ENCODE measurements around the gene BEX2. TPM values are rescaled to one million over a fixed set of nuclear protein-coding genes. Genes with fewer than 3 reads are reported as not detected.

BEX2 gene
- total and polyA plus RNA-seq, 8 donors, result 0.87 to 83.3 (median 20.4) TPM; not detected in 2

- Histone ChIP-seq H3K4me1 (no peaks in the 10 kb centered on the region), H3K36me3 (no peaks in the 10 kb centered on the region), H3K27ac (no peak overlapping the region), H3K4me3 (no peak overlapping the region), H3K9me3 (no peaks in the 10 kb centered on the region), H3K27me3 (peaks cover 0 to 4% (median 0%) of the 10 kb centered on the region in 3 donors)
- intact Hi-C loops (cut with DNase I; ENCODE audit: low total_unique reads), result no loop called here
- TF ChIP-seq CTCF (IDR thresholded peaks at IDR 0.05) (peak in 4 of 7 experiments; percentile 51 to 71 (median 63)), POLR2AphosphoS5 (IDR thresholded peaks at IDR 0.05) (no peak)
- 0 to 27% (median 5%) methylated on average over 2 of the region's 2 CpGs for WGBS, 5 donors
- peak; percentile 43 to 68 for DNase-seq
Measured at GRCh38 chrX:103343105-103343504, 32.3 kb upstream of the BEX2 start.

GRCh38 chrX:103338663-103339062 is 27.9 kb upstream of the BEX2 start:
- no peaks in the 10 kb centered on the region for H3K9me3 ChIP-seq
- intact Hi-C loops (cut with DNase I; ENCODE audit: low total_unique reads), result loop anchor here (10.0 kb wide), 1 partner anchor 126 kb away; no protein-coding TSS in a partner anchor
- H3K36me3 ChIP-seq, result no peaks in the 10 kb centered on the region
- H3K27me3 ChIP-seq, result peaks cover 0 to 5% (median 0%) of the 10 kb centered on the region in 3 donors
- TF ChIP-seq POLR2AphosphoS5 (IDR thresholded peaks at IDR 0.05) (no peak), POLR2A (IDR thresholded peaks at IDR 0.05) (no peak), CTCF (IDR thresholded peaks at IDR 0.05) (no peak), EP300 (IDR thresholded peaks at IDR 0.05) (no peak)
- no peak for DNase-seq
- H3K27ac ChIP-seq, result no peak overlapping the region
- H3K4me3 ChIP-seq, result no peak overlapping the region
- no peaks in the 10 kb centered on the region for H3K4me1 ChIP-seq
- WGBS, 5 donors, result 46 to 92% (median 64%) methylated on average over 3 of the region's 3 CpGs

GRCh38 chrX:103330681-103331288 is 20.0 kb upstream of the BEX2 start:
- Histone ChIP-seq H3K27ac (peak overlapping the region in 1 of 5 donors; percentile 52), H3K4me1 (no peaks in the 10 kb centered on the region), H3K4me3 (peak overlapping the region; percentile 22 to 32 (median 28)), H3K9me3 (no peaks in the 10 kb centered on the region), H3K27me3 (peaks cover 0 to 9% (median 0%) of the 10 kb centered on the region in 3 donors), H3K36me3 (no peaks in the 10 kb centered on the region)
- peak in 1 of 2 donors; percentile 60 for DNase-seq
- 30 to 39% (median 34%) methylated on average over 20 to 21 of the region's 21 CpGs for WGBS, 5 donors
- intact Hi-C loops (cut with DNase I; ENCODE audit: low total_unique reads), result loop anchor here (10.0 kb wide), 1 partner anchor 134 kb away; no protein-coding TSS in a partner anchor
- no peak for TF ChIP-seq POLR2AphosphoS5 (IDR thresholded peaks at IDR 0.05)
- no peak for TF ChIP-seq CTCF (IDR thresholded peaks at IDR 0.05)
- no peak for TF ChIP-seq POLR2A (IDR thresholded peaks at IDR 0.05)
- no peak for TF ChIP-seq EP300 (IDR thresholded peaks at IDR 0.05)

GRCh38 chrX:103329991-103330390 is 19.2 kb upstream of the BEX2 start, which contains the start of gene TCEAL7:
TCEAL7 (plus strand) TSS chrX:103330239; CDS start chrX:103331404, 1,165 bp downstream.
- H3K4me3 ChIP-seq, result peak within 1 kb of the TSS; percentile 22 to 32 (median 28)
- intact Hi-C loops (cut with DNase I; ENCODE audit: low total_unique reads), result loop anchor here (10.0 kb wide), 1 partner anchor 135 kb away; no protein-coding TSS in a partner anchor
- no peaks in the 10 kb centered on the region for H3K4me1 ChIP-seq
- peaks cover 0 to 9% (median 0%) of the 10 kb centered on the region in 3 donors for H3K27me3 ChIP-seq
- TF ChIP-seq EP300 (IDR thresholded peaks at IDR 0.05) (no peak), POLR2AphosphoS5 (IDR thresholded peaks at IDR 0.05) (no peak), POLR2A (IDR thresholded peaks at IDR 0.05) (no peak), CTCF (IDR thresholded peaks at IDR 0.05) (no peak)
- H3K9me3 ChIP-seq, result no peaks in the 10 kb centered on the region
- peak within 1 kb of the TSS in 1 of 5 donors; percentile 52 for H3K27ac ChIP-seq
- H3K36me3 ChIP-seq, result no peaks in the 10 kb centered on the region
- peak in 1 of 2 donors; percentile 85 for DNase-seq
- WGBS, 5 donors, result 34 to 47% (median 44%) methylated on average over 8 to 11 of the region's 11 CpGs

Data from stomach (tissue), 9 donors.